SK-N-SH treated with all-trans-retinoic acid at 6 μM for 48 hours (cell line): ENCODE data around the gene PRRT1.

Experiments
- ATAC-seq: fragments of 200-7000 bp; cut with Tn5 transposase; 3 replicates; pipeline ENCODE4 v1.9.1; 2020; ENCODE audit warnings: mild to moderate bottlenecking, moderate library complexity
- ARNTL ChIP-seq: fragments of 450-650 bp; formaldehyde crosslinking; IDR thresholded peaks from 2 replicates; pipeline ENCODE4 v1.5.0; 2020; ENCODE audit warnings: low read depth, mild to moderate bottlenecking, moderate library complexity, borderline replicate concordance
- BACH2 ChIP-seq: fragments of 250-450 bp; sonication (Bioruptor Pico); IDR thresholded peaks from 2 replicates; pipeline ENCODE4 v1.9.0; 2021; ENCODE audit warnings: mild to moderate bottlenecking, borderline replicate concordance
- CREB5 ChIP-seq: fragments of 250-450 bp; sonication (Bioruptor Pico); IDR thresholded peaks from 2 replicates; pipeline ENCODE4 v1.5.1; 2020; ENCODE audit warnings: low read depth, mild to moderate bottlenecking, moderate library complexity
- CSDC2 ChIP-seq: fragments of 250-450 bp; sonication (Bioruptor Pico); IDR thresholded peaks from 2 replicates; pipeline ENCODE4 v1.5.0; 2020; ENCODE audit warnings: mild to moderate bottlenecking, moderate library complexity
- CSRNP3 ChIP-seq: fragments of 250-450 bp; sonication (Bioruptor Pico); IDR thresholded peaks from 2 replicates; pipeline ENCODE4 v1.5.1; 2021; ENCODE audit warnings: mild to moderate bottlenecking, moderate library complexity
- ESRRG ChIP-seq: fragments of 250-450 bp; sonication (Bioruptor Pico); IDR thresholded peaks from 2 replicates; pipeline ENCODE4 v1.6.1; 2021; ENCODE audit warnings: mild to moderate bottlenecking
- GLIS3 ChIP-seq: fragments of 250-450 bp; sonication (Bioruptor Pico); IDR thresholded peaks from 2 replicates; pipeline ENCODE4 v1.5.0; 2020; ENCODE audit warnings: mild to moderate bottlenecking, moderate library complexity
- ISL1 ChIP-seq: fragments of 250-450 bp; sonication (Bioruptor Pico); IDR thresholded peaks from 2 replicates; pipeline ENCODE4 v2.1.2; 2022; ENCODE audit warnings: mild to moderate bottlenecking, moderate library complexity
- OSR1 ChIP-seq: fragments of 250-450 bp; sonication (Bioruptor Pico); IDR thresholded peaks from 2 replicates; pipeline ENCODE4 v1.8.0; 2022; ENCODE audit warnings: moderate library complexity, mild to moderate bottlenecking, inconsistent platforms
- PATZ1 ChIP-seq: fragments of 250-450 bp; sonication (Bioruptor Pico); IDR thresholded peaks from 2 replicates; pipeline ENCODE4 v1.8.0; 2020; ENCODE audit warnings: mild to moderate bottlenecking, moderate library complexity, borderline replicate concordance
- POU6F1 ChIP-seq: fragments of 250-450 bp; sonication (Bioruptor Pico); IDR thresholded peaks from 2 replicates; pipeline ENCODE4 v1.8.0; 2021; ENCODE audit warnings: low read depth, mild to moderate bottlenecking, moderate library complexity, borderline replicate concordance
- PPARA ChIP-seq: fragments of 250-450 bp; sonication (Bioruptor Pico); IDR thresholded peaks from 2 replicates; pipeline ENCODE4 v1.5.0; 2020; ENCODE audit warnings: mild to moderate bottlenecking, borderline replicate concordance
- RARB ChIP-seq: fragments of 250-450 bp; sonication (Bioruptor Pico); IDR thresholded peaks from 2 replicates; pipeline ENCODE4 v1.8.0; 2021; ENCODE audit warnings: mild to moderate bottlenecking, moderate library complexity
- SNAI2 ChIP-seq: fragments of 250-450 bp; sonication (Bioruptor Pico); IDR thresholded peaks from 2 replicates; pipeline ENCODE4 v1.5.0; 2020; ENCODE audit warnings: mild to moderate bottlenecking, moderate library complexity
- TCF4 ChIP-seq: fragments of 250-450 bp; sonication (Bioruptor Pico); IDR thresholded peaks from 2 replicates; pipeline ENCODE4 v1.8.0; 2021; ENCODE audit warnings: mild to moderate bottlenecking, moderate library complexity, borderline replicate concordance
- TOX ChIP-seq: fragments of 250-450 bp; sonication (Bioruptor Pico); IDR thresholded peaks from 2 replicates; pipeline ENCODE4 v1.8.0; 2021; ENCODE audit warnings: mild to moderate bottlenecking, moderate library complexity, borderline replicate concordance
- TSHZ2 ChIP-seq: fragments of 250-450 bp; sonication (Bioruptor Pico); IDR thresholded peaks from 2 replicates; pipeline ENCODE4 v1.5.0; 2020; ENCODE audit warnings: mild to moderate bottlenecking, moderate library complexity
- ZC3H10 ChIP-seq: fragments of 250-450 bp; sonication (Bioruptor Pico); IDR thresholded peaks from 2 replicates; pipeline ENCODE4 v1.5.1; 2021; ENCODE audit warnings: mild to moderate bottlenecking, moderate library complexity
- ZFP3 ChIP-seq: fragments of 250-450 bp; sonication (Bioruptor Pico); IDR thresholded peaks from 2 replicates; pipeline ENCODE4 v1.5.0; 2020; ENCODE audit warnings: mild to moderate bottlenecking, moderate library complexity
- ZFP30 ChIP-seq: fragments of 450-650 bp; formaldehyde crosslinking; IDR thresholded peaks from 2 replicates; pipeline ENCODE4 v1.5.0; 2022; ENCODE audit warnings: mild to moderate bottlenecking, moderate library complexity
- ZNF565 ChIP-seq: fragments of 450-650 bp; formaldehyde crosslinking; conservative IDR thresholded peaks from 2 replicates; pipeline ENCODE4 v1.5.0; 2020; ENCODE audit warnings: low read depth, mild to moderate bottlenecking, moderate library complexity
- ZNF70 ChIP-seq: fragments of 450-650 bp; formaldehyde crosslinking; IDR thresholded peaks from 2 replicates; pipeline ENCODE4 v1.5.0; 2020; ENCODE audit warnings: mild to moderate bottlenecking, moderate library complexity
- ZNF8 ChIP-seq: fragments of 450-650 bp; formaldehyde crosslinking; IDR thresholded peaks from 2 replicates; pipeline ENCODE4 v1.5.0; 2020; ENCODE audit warnings: mild to moderate bottlenecking, moderate library complexity

Gene PRRT1

GRCh38 chr6:32115623-32116022, 36.1 kb downstream of the PRRT1 start:
- TF ChIP-seq CSDC2 (CRISPR knock-in tag): no peak
- TF ChIP-seq ZNF70: no peak
- no peak for TF ChIP-seq ZNF8 (CRISPR knock-in tag)
- ATAC-seq: no peak

- TF ChIP-seq TOX (CRISPR knock-in tag) (no peak), ZNF70 (no peak), CSDC2 (CRISPR knock-in tag) (no peak), CREB5 (CRISPR knock-in tag) (no peak), ZC3H10 (CRISPR knock-in tag) (no peak), ZNF565 (CRISPR knock-in tag) (no peak), CSRNP3 (CRISPR knock-in tag) (no peak), TCF4 (CRISPR knock-in tag) (no peak), TSHZ2 (CRISPR knock-in tag) (no peak), SNAI2 (CRISPR knock-in tag) (no peak), PPARA (CRISPR knock-in tag) (no peak), BACH2 (CRISPR knock-in tag) (no peak), OSR1 (CRISPR knock-in tag) (no peak), ESRRG (no peak), PATZ1 (CRISPR knock-in tag) (no peak), RARB (CRISPR knock-in tag) (no peak), ZFP30 (CRISPR knock-in tag) (no peak), ARNTL (no peak)
- peak; percentile 35 for ATAC-seq
These were observed 36.9 kb downstream of the PRRT1 start for GRCh38 chr6:32114796-32115195.

GRCh38 chr6:32113386-32114352, 38.1 kb downstream of the PRRT1 start:
- ATAC-seq: peak; percentile 71

More at GRCh38 chr6:32113386-32114352, 38.1 kb downstream of the PRRT1 start:
- no peak for TF ChIP-seq ZFP30 (CRISPR knock-in tag)
- TF ChIP-seq ARNTL: no peak
- no peak for TF ChIP-seq TSHZ2 (CRISPR knock-in tag)
- TF ChIP-seq CSDC2 (CRISPR knock-in tag): no peak
- no peak for TF ChIP-seq ISL1 (CRISPR knock-in tag)
- no peak for TF ChIP-seq ESRRG
- no peak for TF ChIP-seq ZNF70
- TF ChIP-seq ZNF565 (CRISPR knock-in tag): no peak
- no peak for TF ChIP-seq POU6F1 (CRISPR knock-in tag)
- TF ChIP-seq GLIS3: no peak
- no peak; the same call in 1 of the 2 replicates for TF ChIP-seq PATZ1 (CRISPR knock-in tag)
- no peak for TF ChIP-seq ZFP3 (CRISPR knock-in tag)
